Upper lobe of left lung (tissue), 4 donors: ENCODE results near the gene ZNF212.
"Not testable (repeated sequence)": the region's sequence is repeated elsewhere in the genome, so short reads cannot be mapped to it uniquely, and the experiment has no call there.

Source experiments
- CTCF ChIP-seq, 6 experiments: fragments of 450-650 bp in 4 of 6; fragments of 200-600 bp in 2 of 6; sonication (generic) in 2 of 6; IDR thresholded peaks; one replicate each; pipeline ENCODE4 v1.5.1; 2016 to 2019; ENCODE audit warnings: antibody characterized with exemption in 6 of 6
- EP300 ChIP-seq, 4 donors: sonication (generic); formaldehyde crosslinking; IDR thresholded peaks; one replicate each; pipeline ENCODE4 v1.5.1; 2017; ENCODE audit warnings: antibody characterized with exemption in 4 of 4, control low read depth in 2 of 4
- POLR2A ChIP-seq, 4 donors: fragments of 450-650 bp; IDR thresholded peaks; one replicate each; pipeline ENCODE4 v1.5.1; 2016 to 2017; ENCODE audit warnings: antibody characterized with exemption in 4 of 4, mild to moderate bottlenecking in 2 of 4
- POLR2AphosphoS5 ChIP-seq, 2 donors: sonication (generic); formaldehyde crosslinking; IDR thresholded peaks; one replicate each; pipeline ENCODE4 v1.5.1; 2017; ENCODE audit warnings: antibody characterized with exemption in 2 of 2

GRCh38 chr7:149251518-149251917, 12.1 kb downstream of the ZNF212 start:
- TF ChIP-seq CTCF, POLR2AphosphoS5, POLR2A, EP300 (IDR thresholded peaks at IDR 0.05): not testable (repeated sequence)
